GM19324 (cell line): ENCODE measurements around the gene MAN1B1.

ENCODE experiments used
- ATAC-seq: cut with Tn5 transposase; IDR thresholded peaks from one replicate; pipeline ENCODE4 v1.9.1; 2021; ENCODE audit warnings: mild to moderate bottlenecking, moderate library complexity; ENCODE audit not compliant: unreplicated experiment, low FRiP score

Gene MAN1B1

DNA sequence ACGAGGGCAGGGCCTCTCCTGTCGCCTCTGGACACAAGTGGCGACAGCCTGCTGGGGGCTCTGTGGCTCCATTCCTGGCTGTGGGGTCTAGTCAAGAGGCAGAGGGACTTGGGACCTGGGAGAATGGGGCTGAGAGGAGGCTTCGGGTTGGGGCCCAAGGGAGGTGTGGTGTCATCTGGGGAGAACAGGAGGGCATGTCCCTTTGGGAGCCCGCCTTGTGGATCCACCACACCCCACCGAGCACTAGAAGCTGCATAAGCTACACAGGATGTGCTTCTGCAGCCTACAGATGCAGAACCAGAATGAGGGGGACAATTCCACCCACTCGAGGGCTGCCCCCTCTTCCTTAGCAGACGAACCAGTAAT is 3.9 kb upstream of the MAN1B1 start:
- ATAC-seq: no peak

DNA sequence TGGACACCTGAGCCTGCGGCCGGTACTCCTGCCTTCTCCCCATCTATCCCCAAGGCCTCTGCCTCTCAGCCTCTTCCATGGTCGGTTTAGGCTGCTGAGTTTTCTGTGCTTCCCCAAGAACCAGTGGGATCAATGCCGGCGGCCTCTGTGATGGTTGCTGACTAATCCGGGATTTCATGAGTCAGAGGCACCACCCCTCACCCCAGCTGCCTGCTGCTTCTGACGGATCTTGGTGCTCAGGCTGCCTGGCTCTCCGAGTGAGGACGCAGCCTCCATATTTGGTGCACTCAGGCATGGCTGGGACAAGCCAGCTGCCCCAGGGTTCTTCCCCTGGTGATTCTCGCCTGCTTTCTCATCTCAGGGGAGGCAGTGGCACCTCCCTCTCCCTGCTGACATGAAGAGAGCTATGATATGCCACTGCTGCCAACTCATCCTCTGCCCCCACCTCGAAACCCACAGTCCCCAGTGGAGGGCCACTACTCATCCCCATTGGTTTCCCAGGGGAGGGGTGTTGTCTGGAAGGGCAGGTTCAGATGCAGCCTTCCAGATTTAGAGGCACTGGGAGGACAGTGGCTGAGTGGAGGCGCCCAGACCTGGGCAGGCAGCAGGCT is 3.3 kb upstream of the MAN1B1 start:
- ATAC-seq: no peak

GRCh38 chr9:137084526-137084925 is 2.3 kb upstream of the MAN1B1 start:
- ATAC-seq: no peak

DNA sequence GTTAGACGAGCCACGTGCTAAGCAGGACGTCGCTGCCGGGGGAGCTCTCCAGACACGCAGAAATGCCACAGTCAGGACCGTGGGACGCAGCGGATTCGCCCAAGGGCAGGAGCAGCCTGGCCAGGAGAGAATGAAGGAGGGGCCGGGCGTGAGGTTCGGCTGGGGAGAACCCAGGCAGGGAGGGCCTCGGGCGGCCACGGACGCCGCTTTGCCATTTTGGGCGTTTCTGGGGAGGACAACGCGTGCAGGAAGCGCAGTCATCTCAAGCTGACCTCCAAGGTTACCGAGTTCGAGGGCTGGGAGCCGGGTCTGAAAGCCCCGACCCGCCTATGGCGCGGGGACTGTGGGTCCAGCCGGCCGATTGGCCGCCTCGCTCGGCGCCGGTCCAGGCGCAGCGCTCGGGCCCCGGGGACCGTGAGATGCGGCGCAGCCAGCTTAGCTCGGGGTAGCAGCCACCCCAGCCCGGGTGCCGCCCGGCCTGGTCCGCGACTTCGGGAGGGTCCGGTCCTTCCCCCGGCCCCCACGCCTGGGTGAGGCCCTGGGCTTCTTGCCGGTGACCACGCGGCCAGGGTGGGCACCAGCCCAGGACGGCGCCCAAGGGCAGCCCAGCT is 760 bp upstream of the MAN1B1 start:
- ATAC-seq: peak; percentile 24

GRCh38 chr9:137087409-137087925 is 682 bp downstream of the MAN1B1 start:
- ATAC-seq: no peak

GRCh38 chr9:137088121-137088520 is 1.3 kb downstream of the MAN1B1 start:
- ATAC-seq: no peak

GRCh38 chr9:137089232-137089947 is 2.6 kb downstream of the MAN1B1 start:
- ATAC-seq: no peak

- ATAC-seq: peak; percentile 65
Measured at GRCh38 chr9:137095664-137096517, 9.1 kb downstream of the MAN1B1 start.

GRCh38 chr9:137096785-137097546 is 10.2 kb downstream of the MAN1B1 start:
- ATAC-seq: no peak

GRCh38 chr9:137097761-137098462 is 11.1 kb downstream of the MAN1B1 start:
- no peak for ATAC-seq

DNA sequence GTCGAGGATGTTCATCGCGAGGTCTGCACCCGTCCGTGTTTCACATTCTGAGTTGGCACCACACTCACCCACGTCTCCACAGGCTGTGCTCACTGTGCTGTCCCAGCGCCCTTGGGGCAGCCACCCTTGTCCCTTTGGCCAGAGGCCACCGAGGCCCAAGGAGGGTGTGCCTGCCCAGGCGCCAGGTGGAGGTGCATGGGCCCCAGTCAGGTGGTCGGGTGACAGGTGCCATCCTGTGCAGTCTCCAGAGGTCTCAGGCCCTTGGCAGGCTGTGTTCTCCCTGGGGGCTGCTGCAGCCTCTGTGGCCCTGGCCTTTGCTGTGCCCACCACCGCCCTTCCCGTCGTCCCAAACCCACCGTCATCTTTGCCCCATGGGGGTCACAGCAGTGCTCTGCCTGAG is 12.4 kb downstream of the MAN1B1 start:
- no peak for ATAC-seq

GRCh38 chr9:137103206-137103999 is 16.6 kb downstream of the MAN1B1 start:
- ATAC-seq: no peak

DNA sequence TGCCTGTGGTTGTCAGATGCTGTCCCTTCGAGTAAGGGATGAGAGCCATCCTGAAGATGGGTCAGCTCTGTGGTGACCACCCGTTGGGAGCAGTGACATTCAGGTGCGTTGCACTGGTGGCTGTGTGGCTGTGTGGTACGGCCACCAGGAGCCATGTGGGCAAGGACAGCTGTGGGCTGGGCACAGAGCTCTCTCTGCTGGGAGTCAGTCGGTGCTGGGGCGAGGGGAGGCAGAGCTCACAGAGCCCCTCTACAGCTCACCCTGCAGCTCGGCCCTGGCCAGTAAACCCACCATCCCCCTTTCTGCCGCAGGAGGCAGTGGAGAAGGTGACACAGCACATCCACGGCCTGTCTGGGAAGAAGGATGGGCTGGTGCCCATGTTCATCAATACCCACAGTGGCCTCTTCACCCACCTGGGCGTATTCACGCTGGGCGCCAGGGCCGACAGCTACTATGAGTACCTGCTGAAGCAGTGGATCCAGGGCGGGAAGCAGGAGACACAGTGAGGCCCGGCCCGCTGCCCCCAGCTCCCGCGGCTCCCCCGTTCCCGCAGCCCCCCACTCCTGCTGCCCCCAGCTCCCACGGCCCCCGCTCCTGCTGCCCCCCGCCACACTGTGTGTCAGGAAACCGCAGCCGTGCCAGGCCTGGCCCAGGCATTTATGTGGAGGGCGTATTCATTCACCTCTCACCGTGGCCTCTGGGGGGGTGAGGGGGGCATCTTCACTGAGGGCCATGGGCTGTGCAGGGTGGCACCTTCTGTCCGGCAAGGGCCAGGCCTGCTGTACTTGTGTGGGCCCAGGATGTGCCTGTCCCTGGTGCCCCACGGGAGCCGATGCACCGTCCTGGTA is 19.3 kb downstream of the MAN1B1 start:
- no peak for ATAC-seq

DNA sequence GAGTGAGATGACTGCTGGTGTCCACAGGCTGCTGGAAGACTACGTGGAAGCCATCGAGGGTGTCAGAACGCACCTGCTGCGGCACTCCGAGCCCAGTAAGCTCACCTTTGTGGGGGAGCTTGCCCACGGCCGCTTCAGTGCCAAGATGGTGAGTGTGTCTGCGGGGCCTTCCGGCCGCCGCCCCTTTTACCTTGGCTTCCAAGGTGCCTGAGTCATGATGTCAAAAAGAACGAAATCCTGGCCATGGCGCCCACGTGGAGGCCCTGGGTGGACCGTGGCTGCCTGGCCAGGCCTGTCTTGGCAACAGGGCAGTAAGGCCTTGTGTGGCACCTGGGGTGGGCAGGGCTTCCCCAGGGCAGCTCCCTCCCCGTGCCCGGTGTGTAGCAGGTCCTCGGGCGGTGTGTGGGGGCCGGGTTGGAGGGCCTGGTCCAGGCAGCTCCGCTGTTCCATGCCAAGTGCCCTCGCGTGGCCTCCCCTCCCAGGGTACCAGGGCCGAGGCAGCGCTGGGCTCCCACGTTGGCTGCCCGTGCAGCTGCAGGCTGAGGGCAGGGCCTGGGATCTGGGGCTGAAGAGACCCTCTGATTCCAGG is 20.0 kb downstream of the MAN1B1 start:
- ATAC-seq: no peak

DNA sequence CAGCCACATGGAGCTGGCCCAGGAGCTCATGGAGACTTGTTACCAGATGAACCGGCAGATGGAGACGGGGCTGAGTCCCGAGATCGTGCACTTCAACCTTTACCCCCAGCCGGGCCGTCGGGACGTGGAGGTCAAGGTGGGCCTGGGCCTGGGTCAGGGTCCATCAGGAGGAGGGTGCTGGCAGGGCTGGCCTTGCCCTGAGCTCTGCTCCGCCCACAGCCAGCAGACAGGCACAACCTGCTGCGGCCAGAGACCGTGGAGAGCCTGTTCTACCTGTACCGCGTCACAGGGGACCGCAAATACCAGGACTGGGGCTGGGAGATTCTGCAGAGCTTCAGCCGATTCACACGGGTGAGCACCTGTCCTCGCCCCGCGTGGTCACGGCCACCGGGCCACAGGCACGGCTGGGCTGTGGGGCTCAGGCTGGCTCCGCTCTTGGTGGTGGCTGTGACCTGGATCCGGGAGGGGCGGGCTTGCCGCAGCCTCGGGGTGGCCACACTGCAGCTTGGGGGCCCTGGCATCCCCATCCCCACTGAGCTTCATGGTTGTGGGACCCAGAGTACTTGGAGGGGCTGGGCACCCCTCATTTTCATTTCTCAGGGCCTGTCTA is 20.6 kb downstream of the MAN1B1 start:
- no peak for ATAC-seq

GRCh38 chr9:137107982-137108381 is 21.2 kb downstream of the MAN1B1 start:
- ATAC-seq: no peak

DNA sequence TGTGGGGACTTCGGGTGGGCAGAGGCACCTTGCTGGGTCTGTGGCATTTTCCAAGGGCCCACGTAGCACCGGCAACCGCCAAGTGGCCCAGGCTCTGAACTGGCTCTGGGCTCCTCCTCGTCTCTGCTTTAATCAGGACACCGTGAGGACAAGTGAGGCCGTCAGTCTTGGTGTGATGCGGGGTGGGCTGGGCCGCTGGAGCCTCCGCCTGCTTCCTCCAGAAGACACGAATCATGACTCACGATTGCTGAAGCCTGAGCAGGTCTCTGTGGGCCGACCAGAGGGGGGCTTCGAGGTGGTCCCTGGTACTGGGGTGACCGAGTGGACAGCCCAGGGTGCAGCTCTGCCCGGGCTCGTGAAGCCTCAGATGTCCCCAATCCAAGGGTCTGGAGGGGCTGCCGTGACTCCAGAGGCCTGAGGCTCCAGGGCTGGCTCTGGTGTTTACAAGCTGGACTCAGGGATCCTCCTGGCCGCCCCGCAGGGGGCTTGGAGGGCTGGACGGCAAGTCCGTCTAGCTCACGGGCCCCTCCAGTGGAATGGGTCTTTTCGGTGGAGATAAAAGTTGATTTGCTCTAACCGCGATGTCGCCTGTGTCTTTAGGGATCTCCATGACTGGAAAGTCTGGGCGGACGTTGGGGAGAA is 21.9 kb downstream of the MAN1B1 start:
- ATAC-seq: no peak
